A549 treated with ZK216348 at 1 μM for 4 hours (cell line): ENCODE data around the gene GPR6. TPM values are rescaled to one million over a fixed set of nuclear protein-coding genes. Genes with fewer than 3 reads are reported as not detected.

Experiments
- total RNA-seq: library from RNA; stranded (reverse); fragments of 200-300 nt; extraction: Qiagen RNA extraction; gene quantifications from 5 replicates; pipeline ENCODE4 v1.2.3, GENCODE V29; 2022; ENCODE audit warnings: low read depth

GPR6 gene, protein sequence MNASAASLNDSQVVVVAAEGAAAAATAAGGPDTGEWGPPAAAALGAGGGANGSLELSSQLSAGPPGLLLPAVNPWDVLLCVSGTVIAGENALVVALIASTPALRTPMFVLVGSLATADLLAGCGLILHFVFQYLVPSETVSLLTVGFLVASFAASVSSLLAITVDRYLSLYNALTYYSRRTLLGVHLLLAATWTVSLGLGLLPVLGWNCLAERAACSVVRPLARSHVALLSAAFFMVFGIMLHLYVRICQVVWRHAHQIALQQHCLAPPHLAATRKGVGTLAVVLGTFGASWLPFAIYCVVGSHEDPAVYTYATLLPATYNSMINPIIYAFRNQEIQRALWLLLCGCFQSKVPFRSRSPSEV
- not detected in 5 replicates for total RNA-seq

DNA sequence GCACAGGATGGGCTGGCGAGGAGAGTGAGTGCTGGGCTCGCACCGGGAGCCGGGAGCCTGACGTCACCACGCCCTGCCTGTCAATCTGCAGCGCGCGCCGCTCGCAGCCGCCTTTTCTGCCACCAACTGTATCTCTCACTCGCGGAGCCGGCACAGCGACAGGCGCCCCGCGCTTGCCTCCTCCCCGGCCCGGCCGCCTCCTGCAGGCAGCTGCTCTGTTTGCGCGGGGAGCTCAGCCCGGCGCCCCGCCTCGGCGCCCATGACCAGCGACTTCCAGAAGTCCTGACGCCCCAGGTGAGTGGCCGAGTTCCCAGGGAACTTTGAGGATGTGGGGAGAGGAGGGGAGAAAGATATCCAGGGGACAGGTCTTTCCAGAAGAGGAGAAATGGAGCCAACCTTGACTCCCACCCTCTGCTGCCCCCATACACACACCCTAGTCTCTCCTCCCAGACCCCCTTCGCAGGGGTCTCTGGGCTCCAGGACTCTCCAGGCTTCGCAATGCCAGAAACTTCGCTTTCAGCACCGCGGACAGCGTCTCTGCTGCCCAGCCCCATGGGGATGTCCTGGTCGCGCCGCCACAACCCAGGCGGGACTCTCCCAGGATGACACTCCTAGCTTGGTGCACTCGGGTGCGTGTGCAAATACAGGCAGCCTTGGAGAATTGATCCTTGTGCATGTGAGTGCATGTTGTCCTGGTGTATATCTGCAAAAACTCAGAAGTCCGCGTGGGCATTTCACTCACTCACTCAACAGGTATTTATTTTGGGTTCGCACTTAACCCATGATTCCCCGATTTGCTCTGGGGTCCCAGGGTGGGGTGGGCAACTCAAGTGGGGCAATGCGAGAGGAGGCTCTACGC, at the start of gene GPR6:
Gene GPR6 (plus strand): TSS at position 138 of the 859 bp plus-strand sequence. CDS start 802 bp downstream, outside the sequence.

Other genes starting within 250 kb of the GPR6 start
- 8.1 to 13.8 TPM (median 12.4 TPM) in 5 replicates for gene WASF1, start 201.4 kb downstream of the GPR6 start, total RNA-seq
- 6.1 to 10.2 TPM (median 9.0 TPM) in 5 replicates for gene CDC40, start 202.1 kb downstream of the GPR6 start, total RNA-seq